PC-9 (cell line): ENCODE data around the gene CAPN3. TPM values are rescaled to one million over a fixed set of nuclear protein-coding genes. Genes with fewer than 3 reads are reported as not detected.

Experiments
- BruUV-seq: library from RNA; stranded (reverse); fragments of 400-500 nt; replicated peaks from 2 replicates; lab custom pipeline; 2021; lab: Mats Ljungman, UMichigan
- CTCF ChIA-PET: fragments of 300-600 bp; sonication (Branson Sonifier 250); formaldehyde crosslinking; loops from one replicate; lab custom pipeline; 2022; ENCODE audit warnings: antibody characterized with exemption; lab: Charles Lee
- POLR2A ChIA-PET: fragments of 300-600 bp; sonication (Branson Sonifier 250); formaldehyde crosslinking; loops from one replicate; lab custom pipeline; 2022; ENCODE audit warnings: antibody characterized with exemption; ENCODE audit not compliant: unreplicated experiment; lab: Charles Lee
- DNase-seq, 2 experiments: peaks; one replicate each; pipeline versions ENCODE4 v3.0.0 to v3.0.0-alpha.2; 2015 to 2022; ENCODE audit warnings: mixed read lengths in 1 of 2
- H2AFZ ChIP-seq: fragments of 200-600 bp; sonication (generic); 2 replicates; pipeline ENCODE4 v1.8.1; 2017; ENCODE audit warnings: antibody characterized with exemption
- H3F3A ChIP-seq: fragments of 200-600 bp; sonication (generic); 2 replicates; pipeline ENCODE4 v1.8.1; 2017; ENCODE audit warnings: antibody characterized with exemption, mild to moderate bottlenecking, low read depth; ENCODE audit not compliant: insufficient read depth
- H3K27ac ChIP-seq: fragments of 200-600 bp; sonication (generic); 2 replicates; pipeline ENCODE4 v1.6.1; 2016; ENCODE audit warnings: mixed run types
- H3K27me3 ChIP-seq: fragments of 200-600 bp; sonication (generic); 2 replicates; pipeline ENCODE4 v1.6.1; 2016; ENCODE audit warnings: low read depth, mixed run types; ENCODE audit not compliant: insufficient read depth
- H3K36me3 ChIP-seq: fragments of 200-600 bp; sonication (generic); 2 replicates; pipeline ENCODE4 v1.6.1; 2016; ENCODE audit warnings: low read depth, mixed run types
- H3K4me1 ChIP-seq: fragments of 200-600 bp; sonication (generic); replicated peaks from 2 replicates; pipeline ENCODE4 v1.6.1; 2016; ENCODE audit warnings: mixed run types; ENCODE audit not compliant: insufficient read depth
- H3K4me2 ChIP-seq: fragments of 200-600 bp; sonication (generic); 2 replicates; pipeline ENCODE4 v1.6.1; 2017; ENCODE audit warnings: mixed run types
- H3K4me3 ChIP-seq: fragments of 200-600 bp; sonication (generic); 2 replicates; pipeline ENCODE4 v1.6.1; 2016; ENCODE audit warnings: mixed run types
- H3K79me2 ChIP-seq: fragments of 200-600 bp; sonication (generic); 2 replicates; pipeline ENCODE4 v1.6.1; 2017; ENCODE audit warnings: low read depth, mixed run types
- H3K9me2 ChIP-seq: fragments of 200-600 bp; sonication (generic); 2 replicates; pipeline ENCODE4 v1.8.1; 2017; ENCODE audit warnings: mild to moderate bottlenecking; ENCODE audit not compliant: insufficient read depth
- H3K9me3 ChIP-seq: fragments of 200-600 bp; sonication (generic); 2 replicates; pipeline ENCODE4 v1.8.1; 2016; ENCODE audit warnings: low read depth; ENCODE audit not compliant: insufficient read depth
- H4K20me1 ChIP-seq: fragments of 200-600 bp; sonication (generic); 2 replicates; pipeline ENCODE4 v1.8.1; 2017; ENCODE audit not compliant: insufficient read depth
- EZH2 ChIP-seq: fragments of 200-600 bp; sonication (generic); IDR thresholded peaks from 2 replicates; pipeline ENCODE4 v1.8.0; 2017; ENCODE audit warnings: antibody characterized with exemption, low read depth
- intact Hi-C: fragments of 100-400 bp; cut with micrococcal nuclease; formaldehyde crosslinking; loops from one replicate; pipeline ENCODE4 v1.10.0; 2022; ENCODE audit not compliant: unreplicated experiment
- total RNA-seq: library from RNA; stranded (reverse); gene quantifications from 2 replicates; pipeline ENCODE4 v1.2.3, GENCODE V29; 2021
- TF ChIP-seq, protein P1 (sequence below): fragments of 200-600 bp; sonication (generic); conservative IDR thresholded peaks from 2 replicates; pipeline ENCODE4 v1.6.1; 2017; ENCODE audit warnings: mixed run types, antibody characterized with exemption, mild to moderate bottlenecking, moderate library complexity

The CAPN3 gene
- total RNA-seq, 1 experiment from 2014 or later, result 0.50 TPM

DNA sequence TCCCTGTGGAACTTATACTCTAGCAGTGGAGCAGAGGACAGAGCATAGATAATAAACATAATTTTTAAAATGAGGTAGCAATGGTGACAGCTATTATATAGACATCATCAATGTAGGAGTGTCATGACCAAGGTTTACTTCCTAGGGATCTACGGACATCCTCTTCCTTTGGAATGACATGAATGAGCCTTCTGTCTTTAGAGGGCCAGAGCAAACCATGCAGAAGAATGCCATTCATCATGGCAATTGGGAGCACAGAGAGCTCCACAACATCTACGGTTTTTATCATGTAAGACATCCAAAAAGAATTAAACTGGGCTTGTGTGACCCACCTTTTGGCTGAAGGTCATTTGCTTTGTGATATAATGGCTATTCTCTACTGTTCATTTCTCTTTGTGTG is 30.1 kb upstream of the CAPN3 start:
- Histone ChIP-seq H3K4me2 (no peak overlapping the region), H3F3A (no peaks in the 10 kb centered on the region), H3K4me1 (peaks cover 7% of the 10 kb centered on the region), H2AFZ (no peak overlapping the region), H3K36me3 (no peaks in the 10 kb centered on the region), H4K20me1 (no peaks in the 10 kb centered on the region), H3K27ac (no peak overlapping the region), H3K9me3 (no peaks in the 10 kb centered on the region), H3K79me2 (no peaks in the 10 kb centered on the region), H3K4me3 (no peak overlapping the region), H3K9me2 (no peaks in the 10 kb centered on the region), H3K27me3 (no peaks in the 10 kb centered on the region)
- TF ChIP-seq EZH2, result no peak
- TF ChIP-seq, protein P1, sequence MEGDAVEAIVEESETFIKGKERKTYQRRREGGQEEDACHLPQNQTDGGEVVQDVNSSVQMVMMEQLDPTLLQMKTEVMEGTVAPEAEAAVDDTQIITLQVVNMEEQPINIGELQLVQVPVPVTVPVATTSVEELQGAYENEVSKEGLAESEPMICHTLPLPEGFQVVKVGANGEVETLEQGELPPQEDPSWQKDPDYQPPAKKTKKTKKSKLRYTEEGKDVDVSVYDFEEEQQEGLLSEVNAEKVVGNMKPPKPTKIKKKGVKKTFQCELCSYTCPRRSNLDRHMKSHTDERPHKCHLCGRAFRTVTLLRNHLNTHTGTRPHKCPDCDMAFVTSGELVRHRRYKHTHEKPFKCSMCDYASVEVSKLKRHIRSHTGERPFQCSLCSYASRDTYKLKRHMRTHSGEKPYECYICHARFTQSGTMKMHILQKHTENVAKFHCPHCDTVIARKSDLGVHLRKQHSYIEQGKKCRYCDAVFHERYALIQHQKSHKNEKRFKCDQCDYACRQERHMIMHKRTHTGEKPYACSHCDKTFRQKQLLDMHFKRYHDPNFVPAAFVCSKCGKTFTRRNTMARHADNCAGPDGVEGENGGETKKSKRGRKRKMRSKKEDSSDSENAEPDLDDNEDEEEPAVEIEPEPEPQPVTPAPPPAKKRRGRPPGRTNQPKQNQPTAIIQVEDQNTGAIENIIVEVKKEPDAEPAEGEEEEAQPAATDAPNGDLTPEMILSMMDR, result no peak
- intact Hi-C loops, result no loop called here
- POLR2A ChIA-PET, result interaction anchor here (0.5 kb wide), 1 partner anchor 54 kb away, joined by 3 read pairs; no protein-coding TSS in a partner anchor
- CTCF ChIA-PET, result interaction anchor here (0.6 kb wide), 1 partner anchor 21 kb away, joined by 9 read pairs; no protein-coding TSS in a partner anchor
- no TSS peak for BruUV-seq
- DNase-seq, result no peak

DNA sequence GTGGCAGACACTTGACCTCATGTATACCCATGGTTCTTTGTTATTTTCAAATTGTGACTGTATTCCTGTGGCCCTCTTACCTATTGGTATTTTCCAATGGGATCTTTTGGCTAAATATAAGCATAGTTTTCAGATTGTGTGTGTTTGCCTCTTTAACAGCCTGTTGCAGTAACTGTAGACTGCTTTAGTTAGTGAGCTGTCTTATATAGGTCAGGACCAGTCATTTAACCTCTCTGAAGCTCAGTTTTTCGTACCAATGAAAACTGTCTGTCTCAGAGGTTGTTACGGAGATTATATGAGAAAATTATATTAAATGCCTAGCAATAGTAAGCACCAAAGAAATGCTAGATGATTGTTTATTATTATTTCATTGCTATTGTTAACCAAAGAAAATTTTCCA is 29.3 kb upstream of the CAPN3 start:
- no peak overlapping the region for H2AFZ ChIP-seq
- H3K9me2 ChIP-seq, result no peaks in the 10 kb centered on the region
- no peaks in the 10 kb centered on the region for H3K79me2 ChIP-seq
- POLR2A ChIA-PET, result no interaction called here
- BruUV-seq, result no TSS peak
- TF ChIP-seq, protein P1, result no peak
- TF ChIP-seq EZH2, result no peak
- no peaks in the 10 kb centered on the region for H3K27me3 ChIP-seq
- intact Hi-C loops, result no loop called here
- CTCF ChIA-PET, result no interaction called here
- no peaks in the 10 kb centered on the region for H3K36me3 ChIP-seq
- H3K4me3 ChIP-seq, result no peak overlapping the region
- H3K27ac ChIP-seq, result no peak overlapping the region
- H3K9me3 ChIP-seq, result 0 out of 2 replicates have a peak, but pooled peaks cover 2% of the 10 kb centered on the region
- no peak overlapping the region for H3K4me2 ChIP-seq
- H4K20me1 ChIP-seq, result no peaks in the 10 kb centered on the region
- H3K4me1 ChIP-seq, result no peaks in the 10 kb centered on the region
- DNase-seq, result no peak
- no peaks in the 10 kb centered on the region for H3F3A ChIP-seq

- ChIA-PET POLR2A (no interaction called here), CTCF (no interaction called here)
- TF ChIP-seq, protein P1, result no peak
- TF ChIP-seq EZH2, result no peak
- H3K36me3 ChIP-seq, result no peaks in the 10 kb centered on the region
- H3K4me3 ChIP-seq, result no peak overlapping the region
- intact Hi-C loops, result no loop called here
- no peaks in the 10 kb centered on the region for H3K79me2 ChIP-seq
- H3K9me3 ChIP-seq, result 0 out of 2 replicates have a peak, but pooled peaks cover 4% of the 10 kb centered on the region
- BruUV-seq, result no TSS peak
- no peak for DNase-seq
- no peaks in the 10 kb centered on the region for H3K4me1 ChIP-seq
- no peak overlapping the region for H3K27ac ChIP-seq
- H3K27me3 ChIP-seq, result no peaks in the 10 kb centered on the region
- no peaks in the 10 kb centered on the region for H3K9me2 ChIP-seq
- no peak overlapping the region for H2AFZ ChIP-seq
- no peaks in the 10 kb centered on the region for H3F3A ChIP-seq
- no peaks in the 10 kb centered on the region for H4K20me1 ChIP-seq
- no peak overlapping the region for H3K4me2 ChIP-seq
Measured at GRCh38 chr15:42331235-42331634, 28.1 kb upstream of the CAPN3 start.
